Stimulated activated effector memory CD8-positive, alpha-beta T cell treated with anti-CD3 and anti-CD28 coated beads, Interleukin-12 subunit alpha, Interleukin-12 subunit beta, amount 100 ng/mL, for 72 hours (primary cell): Measurements from ENCODE around the gene DNALI1.
"Not testable (repeated sequence)": the region's sequence is repeated elsewhere in the genome, so short reads cannot be mapped to it uniquely, and the experiment has no call there.

ENCODE experiments used
- ATAC-seq: fragments of 150-1000 bp; cut with Tn5 transposase; 2 replicates; pipeline ENCODE4 v1.10.0; 2021
- DNase-seq, 2 donors: peaks; one replicate each; pipeline ENCODE4 v3.0.0; 2021 to 2022; ENCODE audit warnings: low spot score in 2 of 2
- H3K27ac Mint-ChIP-seq: one replicate; pipeline ENCODE4 v1.8.0; 2022; ENCODE audit warnings: mild to moderate bottlenecking, mixed read lengths
- H3K36me3 Mint-ChIP-seq: one replicate; pipeline ENCODE4 v1.8.0; 2022; ENCODE audit warnings: mild to moderate bottlenecking, mixed read lengths
- H3K4me1 Mint-ChIP-seq: one replicate; pipeline ENCODE4 v1.8.0; 2022; ENCODE audit warnings: mixed read lengths
- H3K4me3 Mint-ChIP-seq: one replicate; pipeline ENCODE4 v1.8.0; 2022; ENCODE audit warnings: mild to moderate bottlenecking, mixed read lengths
- H3K9me3 Mint-ChIP-seq: one replicate; pipeline ENCODE4 v1.8.0; 2022; ENCODE audit warnings: mixed read lengths

DNALI1 gene

GRCh38 chr1:37567023-37567422 is 10.3 kb downstream of the DNALI1 start:
- DNase-seq (no peak), ATAC-seq (no peak)
- Mint-ChIP-seq H3K4me3 (no peak overlapping the region), H3K4me1 (peaks cover 17% of the 10 kb centered on the region), H3K9me3 (no peaks in the 10 kb centered on the region), H3K36me3 (peaks cover 79% of the 10 kb centered on the region), H3K27ac (no peak overlapping the region)

GRCh38 chr1:37570528-37571334 is 14.0 kb downstream of the DNALI1 start:
- peak overlapping the region; percentile 41 for H3K27ac Mint-ChIP-seq
- DNase-seq (no peak), ATAC-seq (peak; percentile 73)
- no peaks in the 10 kb centered on the region for H3K9me3 Mint-ChIP-seq
- H3K4me1 Mint-ChIP-seq, result peaks cover 41% of the 10 kb centered on the region
- peaks cover 100% of the 10 kb centered on the region for H3K36me3 Mint-ChIP-seq
- H3K4me3 Mint-ChIP-seq, result peak overlapping the region; percentile 10

GRCh38 chr1:37574834-37575480 is 18.2 kb downstream of the DNALI1 start:
- Mint-ChIP-seq H3K27ac (peak overlapping the region; percentile 85), H3K9me3 (no peaks in the 10 kb centered on the region), H3K36me3 (peaks cover 100% of the 10 kb centered on the region), H3K4me1 (peaks cover 59% of the 10 kb centered on the region), H3K4me3 (peak overlapping the region; percentile 47)
- ATAC-seq, result peak; percentile 72
- no peak for DNase-seq

- H3K4me3 Mint-ChIP-seq, result peak overlapping the region; percentile 47
- DNase-seq (no peak), ATAC-seq (no peak)
- peaks cover 56% of the 10 kb centered on the region for H3K4me1 Mint-ChIP-seq
- H3K27ac Mint-ChIP-seq, result peak overlapping the region; percentile 85
- peaks cover 100% of the 10 kb centered on the region for H3K36me3 Mint-ChIP-seq
- no peaks in the 10 kb centered on the region for H3K9me3 Mint-ChIP-seq
These were observed 19.0 kb downstream of the DNALI1 start for GRCh38 chr1:37575692-37576091.

- H3K4me1 Mint-ChIP-seq, DNase-seq, H3K9me3 Mint-ChIP-seq, ATAC-seq, H3K27ac Mint-ChIP-seq, H3K4me3 Mint-ChIP-seq: not testable (repeated sequence)
- H3K36me3 Mint-ChIP-seq, result peaks cover 100% of the 10 kb centered on the region
These were observed 27.8 kb downstream of the DNALI1 start for GRCh38 chr1:37584544-37584943.

GRCh38 chr1:37588939-37589338 is 32.2 kb downstream of the DNALI1 start:
- H3K9me3 Mint-ChIP-seq, result no peaks in the 10 kb centered on the region
- no peak overlapping the region for H3K4me3 Mint-ChIP-seq
- ATAC-seq (peak; percentile 80), DNase-seq (no peak)
- peaks cover 100% of the 10 kb centered on the region for H3K36me3 Mint-ChIP-seq
- no peak overlapping the region for H3K27ac Mint-ChIP-seq
- H3K4me1 Mint-ChIP-seq, result peaks cover 4% of the 10 kb centered on the region

- H3K4me1 Mint-ChIP-seq, result peaks cover 22% of the 10 kb centered on the region
- H3K9me3 Mint-ChIP-seq, result no peaks in the 10 kb centered on the region
- peaks cover 63% of the 10 kb centered on the region for H3K36me3 Mint-ChIP-seq
- H3K27ac Mint-ChIP-seq, result no peak overlapping the region
- ATAC-seq (no peak), DNase-seq (no peak)
- peak overlapping the region; percentile 99 for H3K4me3 Mint-ChIP-seq
These were observed 37.0 kb downstream of the DNALI1 start for GRCh38 chr1:37593726-37594125.

GRCh38 chr1:37595440-37596181 is 38.9 kb downstream of the DNALI1 start, which contains the start of gene GNL2:
GNL2 (minus strand) TSS chr1:37595937; CDS start chr1:37595822, 115 bp downstream.
- Mint-ChIP-seq H3K4me3 (peak within 1 kb of the TSS; percentile 99), H3K9me3 (no peaks in the 10 kb centered on the region), H3K36me3 (peaks cover 44% of the 10 kb centered on the region), H3K27ac (peak within 1 kb of the TSS; percentile 99), H3K4me1 (peaks cover 22% of the 10 kb centered on the region)
- peak; percentile 93 to 96 for DNase-seq
- ATAC-seq, result peak; percentile 99

- ATAC-seq, result peak; percentile 9
- H3K36me3 Mint-ChIP-seq, result peaks cover 38% of the 10 kb centered on the region
- H3K4me3 Mint-ChIP-seq, result peak overlapping the region; percentile 99
These were observed 39.5 kb downstream of the DNALI1 start for GRCh38 chr1:37596182-37596667.

GRCh38 chr1:37599940-37600339 is 43.2 kb downstream of the DNALI1 start:
- no peak overlapping the region for H3K4me3 Mint-ChIP-seq
- no peak for DNase-seq
- ATAC-seq, result no peak
- peaks cover 10% of the 10 kb centered on the region for H3K36me3 Mint-ChIP-seq
- H3K4me1 Mint-ChIP-seq, result peaks cover 17% of the 10 kb centered on the region
- H3K9me3 Mint-ChIP-seq, result no peaks in the 10 kb centered on the region
- H3K27ac Mint-ChIP-seq, result no peak overlapping the region

More at GRCh38 chr1:37596182-37596667, 39.5 kb downstream of the DNALI1 start:
- DNase-seq, result no peak
- Mint-ChIP-seq H3K27ac (peak overlapping the region; percentile 99), H3K9me3 (no peaks in the 10 kb centered on the region), H3K4me1 (peaks cover 22% of the 10 kb centered on the region)

- H3K4me1 Mint-ChIP-seq, result peaks cover 4% of the 10 kb centered on the region
- no peak overlapping the region for H3K27ac Mint-ChIP-seq
- H3K9me3 Mint-ChIP-seq, result no peaks in the 10 kb centered on the region
- H3K36me3 Mint-ChIP-seq, result no peaks in the 10 kb centered on the region
- ATAC-seq, result no peak
- DNase-seq, result no peak
- H3K4me3 Mint-ChIP-seq, result no peak overlapping the region
These were observed 44.7 kb downstream of the DNALI1 start for GRCh38 chr1:37601441-37601840.

GRCh38 chr1:37602750-37603694 is 46.3 kb downstream of the DNALI1 start:
- peak; percentile 55 for ATAC-seq
- Mint-ChIP-seq H3K4me1 (no peaks in the 10 kb centered on the region), H3K36me3 (no peaks in the 10 kb centered on the region), H3K27ac (no peak overlapping the region), H3K4me3 (no peak overlapping the region), H3K9me3 (no peaks in the 10 kb centered on the region)
- no peak for DNase-seq

- Mint-ChIP-seq H3K4me3 (no peak overlapping the region), H3K27ac (no peak overlapping the region), H3K9me3 (no peaks in the 10 kb centered on the region), H3K4me1 (no peaks in the 10 kb centered on the region), H3K36me3 (no peaks in the 10 kb centered on the region)
- ATAC-seq, result no peak
- no peak for DNase-seq
These were observed 48.4 kb downstream of the DNALI1 start for GRCh38 chr1:37605061-37605650.
